ENCODE data around the gene SHOC1. TPM values are rescaled to one million over a fixed set of nuclear protein-coding genes. Genes with fewer than 3 reads are reported as not detected.

SHOC1 gene
- total and polyA plus RNA-seq, 2 donors (not counting 3 experiments of a cell fraction or from before 2014, with no cell fraction given) = not detected

DNA sequence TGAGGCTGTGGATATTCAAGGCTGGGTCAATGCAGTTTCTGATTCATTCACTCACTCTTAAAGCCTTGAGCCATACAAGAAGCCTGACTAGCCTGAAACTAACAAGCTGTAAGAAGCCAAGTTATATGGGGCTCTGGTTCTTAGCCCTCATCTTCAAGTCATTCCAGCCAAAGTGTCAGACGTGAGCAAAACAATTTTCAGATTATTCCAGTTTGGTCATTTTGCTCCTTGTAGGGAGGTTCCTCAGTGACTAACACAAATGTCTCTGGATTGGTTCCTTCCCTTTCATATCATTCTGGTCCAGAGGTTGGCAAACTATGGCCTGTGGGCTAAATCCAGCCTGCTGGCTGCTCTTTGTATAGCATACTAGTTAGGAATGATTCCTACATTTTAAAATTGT is 12.5 kb upstream of the SHOC1 start:
- ChIA-PET CTCF (no interaction called here), POLR2A (no interaction called here)
- no peak overlapping the region for H3K4me2 ChIP-seq (ENCODE audit: insufficient read depth, low read length)
- no TSS peak for BruUV-seq (replicated peaks)
- H2AFZ ChIP-seq (ENCODE audit: low read depth, low read length) = no peak overlapping the region
- H4K20me1 ChIP-seq (replicated peaks; ENCODE audit: control insufficient read depth, extremely low read depth, insufficient read depth, low read length) = no peaks in the 10 kb centered on the region
- DNase-seq (ENCODE audit: low read depth, low spot score) = no peak
- H3K4me1 ChIP-seq (ENCODE audit: control insufficient read depth, extremely low read depth, insufficient read depth, low read length) = peaks cover 24% of the 10 kb centered on the region
- no peak overlapping the region for H3K9ac ChIP-seq (replicated peaks; ENCODE audit: extremely low read depth, insufficient read depth, low read length)
- dilution Hi-C loops (cut with MboI; ENCODE audit: extremely low pct_ligation_motif_present, low sequenced_read_pairs) (no loop called here), intact Hi-C loops (cut with micrococcal nuclease) (no loop called here)
- H3K27ac ChIP-seq (ENCODE audit: insufficient read depth, low read depth, low read length) = no peak overlapping the region
- no peak for FAIRE-seq
- TF ChIP-seq MYC (IDR thresholded peaks at IDR 0.05; ENCODE audit: low read depth, low read length) (no peak), GATA2 (IDR thresholded peaks at IDR 0.05; ENCODE audit: insufficient read depth, insufficient read length, low read depth, low read length) (no peak), EZH2 (IDR thresholded peaks at IDR 0.05; ENCODE audit: borderline replicate concordance, low read depth, low read length, severe bottlenecking) (no peak), FOS (IDR thresholded peaks at IDR 0.05; ENCODE audit: borderline replicate concordance, insufficient read depth, low read length) (no peak), JUN (IDR thresholded peaks at IDR 0.05; ENCODE audit: borderline replicate concordance, insufficient read depth, insufficient read length, low read depth) (no peak), POLR2AphosphoS5 (IDR thresholded peaks at IDR 0.05; ENCODE audit: insufficient read depth, low read depth, low read length) (no peak), POLR2A (IDR thresholded peaks at IDR 0.05; ENCODE audit: low read depth, low read length) (no peak)
- TF ChIP-seq, protein P1, sequence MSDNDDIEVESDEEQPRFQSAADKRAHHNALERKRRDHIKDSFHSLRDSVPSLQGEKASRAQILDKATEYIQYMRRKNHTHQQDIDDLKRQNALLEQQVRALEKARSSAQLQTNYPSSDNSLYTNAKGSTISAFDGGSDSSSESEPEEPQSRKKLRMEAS (IDR thresholded peaks at IDR 0.05; ENCODE audit: insufficient read depth, insufficient read length) = no peak
- TF ChIP-seq, protein P2, sequence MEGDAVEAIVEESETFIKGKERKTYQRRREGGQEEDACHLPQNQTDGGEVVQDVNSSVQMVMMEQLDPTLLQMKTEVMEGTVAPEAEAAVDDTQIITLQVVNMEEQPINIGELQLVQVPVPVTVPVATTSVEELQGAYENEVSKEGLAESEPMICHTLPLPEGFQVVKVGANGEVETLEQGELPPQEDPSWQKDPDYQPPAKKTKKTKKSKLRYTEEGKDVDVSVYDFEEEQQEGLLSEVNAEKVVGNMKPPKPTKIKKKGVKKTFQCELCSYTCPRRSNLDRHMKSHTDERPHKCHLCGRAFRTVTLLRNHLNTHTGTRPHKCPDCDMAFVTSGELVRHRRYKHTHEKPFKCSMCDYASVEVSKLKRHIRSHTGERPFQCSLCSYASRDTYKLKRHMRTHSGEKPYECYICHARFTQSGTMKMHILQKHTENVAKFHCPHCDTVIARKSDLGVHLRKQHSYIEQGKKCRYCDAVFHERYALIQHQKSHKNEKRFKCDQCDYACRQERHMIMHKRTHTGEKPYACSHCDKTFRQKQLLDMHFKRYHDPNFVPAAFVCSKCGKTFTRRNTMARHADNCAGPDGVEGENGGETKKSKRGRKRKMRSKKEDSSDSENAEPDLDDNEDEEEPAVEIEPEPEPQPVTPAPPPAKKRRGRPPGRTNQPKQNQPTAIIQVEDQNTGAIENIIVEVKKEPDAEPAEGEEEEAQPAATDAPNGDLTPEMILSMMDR (IDR thresholded peaks at IDR 0.05; ENCODE audit: extremely low read depth in 1 of 2, insufficient read depth in 1 of 2, low read depth in 1 of 2, low read length in 2 of 2) = no peak
- H3K36me3 ChIP-seq (ENCODE audit: control insufficient read depth in 2 of 2, extremely low read depth in 1 of 2, insufficient read depth in 2 of 2, low read length in 2 of 2) = no peaks in the 10 kb centered on the region
- no peaks in the 10 kb centered on the region for H3K27me3 ChIP-seq (ENCODE audit: control insufficient read depth in 2 of 2, insufficient read depth in 2 of 2, low read length in 2 of 2)
- H3K79me2 ChIP-seq (ENCODE audit: control insufficient read depth, insufficient read depth, low read length) = no peaks in the 10 kb centered on the region
- H3K9me1 ChIP-seq (replicated peaks; ENCODE audit: control insufficient read depth, extremely low read depth, insufficient read depth, low read length) = no peaks in the 10 kb centered on the region
- H3K4me3 ChIP-seq (replicated peaks in 1 of 3; ENCODE audit: insufficient read depth in 1 of 3, low read depth in 1 of 3, low read length in 3 of 3) = no peak overlapping the region
- H3K9me3 ChIP-seq (replicated peaks; ENCODE audit: control insufficient read depth, insufficient read depth, low read length) = no peaks in the 10 kb centered on the region
